H1 (cell line): Measurements from ENCODE around the gene TIAM2. TPM values are rescaled to one million over a fixed set of nuclear protein-coding genes. Genes with fewer than 3 reads are reported as not detected.

Source experiments
- CREB1 ChIP-seq: IDR thresholded peaks from 2 replicates; pipeline ENCODE4 v1.6.1; 2012; ENCODE audit warnings: inconsistent platforms
- EGR1 ChIP-seq: IDR thresholded peaks from 2 replicates; pipeline ENCODE4 v1.6.1; 2011; ENCODE audit warnings: low read depth, low read length, borderline replicate concordance
- GTF2F1 ChIP-seq: IDR thresholded peaks from 2 replicates; pipeline ENCODE4 v1.6.1; 2012; ENCODE audit warnings: low read depth, low read length, improper control_type of control experiment, borderline replicate concordance
- JUND ChIP-seq: IDR thresholded peaks from 2 replicates; pipeline ENCODE4 v1.6.1; 2011; ENCODE audit warnings: mild to moderate bottlenecking, improper control_type of control experiment, low read length
- KDM5A ChIP-seq: fragments of 200-600 bp; IDR thresholded peaks from 2 replicates; pipeline ENCODE4 v1.7.1; 2012; ENCODE audit warnings: mild to moderate bottlenecking, low read length, inconsistent platforms, mixed read lengths
- PHF8 ChIP-seq: fragments of 200-600 bp; sonication (generic); conservative IDR thresholded peaks from 2 replicates; pipeline ENCODE4 v1.7.1; 2012; ENCODE audit warnings: low read depth, mild to moderate bottlenecking, inconsistent platforms, low read length, moderate library complexity
- SIN3A ChIP-seq, 2 experiments: IDR thresholded peaks in 1 of 2; conservative IDR thresholded peaks in 1 of 2; 2 replicates each; pipeline ENCODE4 v1.6.1; 2011 to 2012; ENCODE audit warnings: low read length in 2 of 2, improper control_type of control experiment in 1 of 2, low read depth in 1 of 2, mild to moderate bottlenecking in 1 of 2
- SP4 ChIP-seq: IDR thresholded peaks from 2 replicates; pipeline ENCODE4 v1.6.1; 2012; ENCODE audit warnings: low read length, inconsistent platforms
- polyA plus RNA-seq, 7 experiments: library from polyadenylated mRNA; depleted of rRNA in 3 of 7; stranded (reverse) in 5 of 7; unstranded in 2 of 7; fragments of >200 nt in 5 of 7; fragments of 200-250 nt in 2 of 7; gene quantifications; 1 replicate in 5 of 7; 2 replicates in 1 of 7; 4 replicates in 1 of 7; pipeline versions ENCODE4 v1.2.1 to v1.2.3, GENCODE V29; 2011 to 2013; ENCODE audit warnings: missing spikeins in 2 of 7, mixed read lengths in 2 of 7
- total RNA-seq: library from RNA; stranded (reverse); fragmentation: NEBNext Ultra II Directional; extraction: Animal tissue kit (Norgen Biotek cat#: 25700); gene quantifications from 2 replicates; pipeline ENCODE4 v1.2.1, GENCODE V29; 2021

Gene TIAM2
- total and polyA plus RNA-seq, 2 of the 8 experiments (the other 6 are each of a cell fraction or from before 2014, with no cell fraction given): 7.4 to 23.9 TPM

DNA sequence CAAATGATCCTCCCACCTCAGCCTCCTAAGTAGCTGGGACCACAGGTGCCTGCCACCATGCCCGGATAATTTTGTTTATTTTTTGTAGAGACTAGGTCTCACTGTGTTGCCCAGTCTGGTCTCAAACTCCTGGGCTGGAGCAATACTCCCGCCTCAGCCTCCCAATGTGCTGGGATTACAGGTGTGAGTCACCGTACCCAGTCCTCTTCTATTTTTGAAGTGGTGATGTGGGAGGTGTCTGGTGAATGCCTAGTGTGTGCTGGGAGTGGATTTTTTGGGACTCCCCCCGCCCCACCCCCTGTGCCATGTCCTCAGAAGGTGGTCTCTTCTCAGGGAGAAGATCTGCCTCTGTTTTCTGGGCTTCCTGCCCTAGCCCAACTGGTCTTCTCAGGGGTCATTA lies 220.8 kb downstream of the TIAM2 start (continued):
- TF ChIP-seq GTF2F1 (no peak), SP4 (no peak), JUND (no peak), PHF8 (no peak), KDM5A (no peak), SIN3A (conservative IDR thresholded peaks at IDR 0.05 in 1 of 2, IDR thresholded peaks at IDR 0.05 in 1 of 2; ENCODE audit: low read depth in 1 of 2, low read length in 2 of 2) (no peak), CREB1 (no peak), EGR1 (no peak)
